ENCODE data around the gene FOXN3.

DNA sequence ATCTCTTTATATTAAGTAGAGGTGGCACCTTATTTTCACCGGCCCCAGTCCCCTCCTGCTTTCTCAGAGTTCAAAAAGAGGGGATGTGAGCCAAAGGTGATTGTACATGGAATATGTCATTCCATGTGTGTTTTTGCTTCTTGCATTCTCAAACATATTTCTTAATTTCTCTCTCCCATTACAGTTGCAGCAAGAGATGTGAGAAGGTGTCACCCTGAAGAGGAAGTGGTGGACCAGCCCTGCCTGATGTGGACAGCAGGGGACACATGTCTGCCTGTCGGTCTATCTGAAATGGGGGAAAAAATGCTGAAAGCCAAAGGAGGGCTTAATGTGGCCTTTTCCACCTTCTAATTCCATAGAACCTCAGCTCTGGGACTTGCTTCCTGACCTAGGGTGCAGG, 1.9 kb upstream of the FOXN3 start:
- TF ChIP-seq CTCF (IDR thresholded peaks at IDR 0.05; ENCODE audit: insufficient read depth, low read length), result peak; percentile 3
- TF ChIP-seq POLR2AphosphoS5 (IDR thresholded peaks at IDR 0.05; ENCODE audit: low read depth), result no peak
- TF ChIP-seq, protein P1, sequence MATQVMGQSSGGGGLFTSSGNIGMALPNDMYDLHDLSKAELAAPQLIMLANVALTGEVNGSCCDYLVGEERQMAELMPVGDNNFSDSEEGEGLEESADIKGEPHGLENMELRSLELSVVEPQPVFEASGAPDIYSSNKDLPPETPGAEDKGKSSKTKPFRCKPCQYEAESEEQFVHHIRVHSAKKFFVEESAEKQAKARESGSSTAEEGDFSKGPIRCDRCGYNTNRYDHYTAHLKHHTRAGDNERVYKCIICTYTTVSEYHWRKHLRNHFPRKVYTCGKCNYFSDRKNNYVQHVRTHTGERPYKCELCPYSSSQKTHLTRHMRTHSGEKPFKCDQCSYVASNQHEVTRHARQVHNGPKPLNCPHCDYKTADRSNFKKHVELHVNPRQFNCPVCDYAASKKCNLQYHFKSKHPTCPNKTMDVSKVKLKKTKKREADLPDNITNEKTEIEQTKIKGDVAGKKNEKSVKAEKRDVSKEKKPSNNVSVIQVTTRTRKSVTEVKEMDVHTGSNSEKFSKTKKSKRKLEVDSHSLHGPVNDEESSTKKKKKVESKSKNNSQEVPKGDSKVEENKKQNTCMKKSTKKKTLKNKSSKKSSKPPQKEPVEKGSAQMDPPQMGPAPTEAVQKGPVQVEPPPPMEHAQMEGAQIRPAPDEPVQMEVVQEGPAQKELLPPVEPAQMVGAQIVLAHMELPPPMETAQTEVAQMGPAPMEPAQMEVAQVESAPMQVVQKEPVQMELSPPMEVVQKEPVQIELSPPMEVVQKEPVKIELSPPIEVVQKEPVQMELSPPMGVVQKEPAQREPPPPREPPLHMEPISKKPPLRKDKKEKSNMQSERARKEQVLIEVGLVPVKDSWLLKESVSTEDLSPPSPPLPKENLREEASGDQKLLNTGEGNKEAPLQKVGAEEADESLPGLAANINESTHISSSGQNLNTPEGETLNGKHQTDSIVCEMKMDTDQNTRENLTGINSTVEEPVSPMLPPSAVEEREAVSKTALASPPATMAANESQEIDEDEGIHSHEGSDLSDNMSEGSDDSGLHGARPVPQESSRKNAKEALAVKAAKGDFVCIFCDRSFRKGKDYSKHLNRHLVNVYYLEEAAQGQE (IDR thresholded peaks at IDR 0.05; ENCODE audit: insufficient replicate concordance, low read depth), result no peak
- TF ChIP-seq GABPA (IDR thresholded peaks at IDR 0.05; ENCODE audit: low read depth), result no peak

Data from HL-60 (cell line).